HCT116 (cell line): Measurements from ENCODE around the gene CFAP119. TPM values are rescaled to one million over a fixed set of nuclear protein-coding genes. Genes with fewer than 3 reads are reported as not detected.

ENCODE experiments used
- ATAC-seq: fragments of 200-7000 bp; cut with Tn5 transposase; 2 replicates; pipeline ENCODE4 v1.9.1; 2020; ENCODE audit warnings: mild to moderate bottlenecking, moderate library complexity
- BruUV-seq: library from RNA; stranded (reverse); fragments of 400-500 nt; replicated peaks from 2 replicates; lab custom pipeline; 2021; lab: Mats Ljungman, UMichigan
- CTCF ChIA-PET: fragments of 300-600 bp; sonication (Branson Sonifier 250); formaldehyde crosslinking; loops from one replicate; lab custom pipeline; 2021; ENCODE audit warnings: antibody characterized with exemption; lab: Charles Lee
- POLR2A ChIA-PET: fragments of 300-600, 350-600 bp; sonication (Branson Sonifier 250); formaldehyde crosslinking; loops from one replicate; lab custom pipeline; 2021; ENCODE audit warnings: antibody characterized with exemption; lab: Charles Lee
- RAD21 ChIA-PET, 2 experiments: fragments of 300-600 bp; sonication (Branson Sonifier 250); formaldehyde crosslinking; loops; one replicate each; lab custom pipeline; 2023; ENCODE audit warnings: low total read pairs in 2 of 2; ENCODE audit not compliant: uncharacterized antibody in 2 of 2, unreplicated experiment in 2 of 2, low non-redundant PET in 1 of 2; lab: Charles Lee
- DNase-seq: peaks from one replicate; pipeline ENCODE4 v3.0.0-alpha.2; 2010; ENCODE audit warnings: low read depth, low spot score
- H2AFZ ChIP-seq: fragments of 200-600 bp; shearing (Covaris generic), sonication (generic); 2 replicates; pipeline ENCODE4 v1.6.1; 2017; ENCODE audit warnings: low read depth, mixed run types, mixed read lengths, antibody characterized with exemption, low read length; ENCODE audit not compliant: poor library complexity, severe bottlenecking
- H3K27ac ChIP-seq: 2 replicates; pipeline ENCODE4 v1.5.1; 2012; ENCODE audit warnings: low read depth, low read length
- H3K27me3 ChIP-seq: fragments of 200-600 bp; sonication (generic); 2 replicates; pipeline ENCODE4 v1.6.1; 2016; ENCODE audit warnings: mixed run types, low read length, mixed read lengths; ENCODE audit not compliant: insufficient read depth
- H3K36me3 ChIP-seq, 2 experiments: fragments of 200-500 bp in 1 of 2; fragments of 200-600 bp in 1 of 2; sonication (Bioruptor generic) in 1 of 2; sonication (generic) in 1 of 2; 2 replicates each; pipeline versions ENCODE4 v1.5.1 to v1.6.1; 2014 to 2016; ENCODE audit warnings: low read length in 2 of 2, inconsistent platforms in 1 of 2, mixed read lengths in 1 of 2, mixed run types in 1 of 2; ENCODE audit not compliant: insufficient read depth in 2 of 2, control insufficient read depth in 1 of 2
- H3K4me1 ChIP-seq, 2 experiments: fragments of 200-600 bp in 1 of 2; sonication (generic) in 1 of 2; 2 replicates each; pipeline versions ENCODE4 v1.5.1 to v1.6.1; 2012 to 2017; ENCODE audit warnings: low read length in 2 of 2, inconsistent platforms in 1 of 2, mild to moderate bottlenecking in 1 of 2, mixed read lengths in 1 of 2, mixed run types in 1 of 2, moderate library complexity in 1 of 2; ENCODE audit not compliant: insufficient read depth in 2 of 2, control insufficient read depth in 1 of 2
- H3K4me2 ChIP-seq: fragments of 200-600 bp; sonication (generic); 2 replicates; pipeline ENCODE4 v1.6.1; 2017; ENCODE audit warnings: mixed run types, low read length, mixed read lengths
- H3K4me3 ChIP-seq, 2 experiments: fragments of 200-600 bp in 1 of 2; sonication (generic) in 1 of 2; replicated peaks in 1 of 2; 2 replicates each; pipeline ENCODE4 v1.5.1; 2011 to 2016; ENCODE audit warnings: low read length in 2 of 2, control low read depth in 1 of 2, low read depth in 1 of 2, mild to moderate bottlenecking in 1 of 2, mixed read lengths in 1 of 2, mixed run types in 1 of 2
- H3K79me2 ChIP-seq: fragments of 200-600 bp; sonication (generic); 2 replicates; pipeline ENCODE4 v1.6.1; 2017; ENCODE audit warnings: mild to moderate bottlenecking, mixed run types, low read length, moderate library complexity, mixed read lengths; ENCODE audit not compliant: insufficient read depth
- H3K9ac ChIP-seq: fragments of 200-600 bp; sonication (generic); 2 replicates; pipeline ENCODE4 v1.6.1; 2016; ENCODE audit warnings: low read length, mixed read lengths
- H3K9me2 ChIP-seq: fragments of 200-600 bp; sonication (generic), shearing (Covaris generic); 2 replicates; pipeline ENCODE4 v1.6.1; 2017; ENCODE audit warnings: mixed run types, mild to moderate bottlenecking, moderate library complexity; ENCODE audit not compliant: insufficient read depth
- H3K9me3 ChIP-seq, 2 experiments: fragments of 200-500 bp in 1 of 2; fragments of 200-600 bp in 1 of 2; sonication (Bioruptor generic) in 1 of 2; sonication (generic) in 1 of 2; 2 replicates each; pipeline ENCODE4 v1.6.1; 2014 to 2017; ENCODE audit warnings: low read length in 2 of 2, mixed read lengths in 2 of 2, inconsistent platforms in 1 of 2, low read depth in 1 of 2, mild to moderate bottlenecking in 1 of 2, mixed run types in 1 of 2, moderate library complexity in 1 of 2; ENCODE audit not compliant: control insufficient read depth in 1 of 2, insufficient read depth in 1 of 2
- H4K20me1 ChIP-seq: fragments of 200-600 bp; sonication (generic), shearing (Covaris generic); 2 replicates; pipeline ENCODE4 v1.6.1; 2017; ENCODE audit warnings: mixed run types, mild to moderate bottlenecking, moderate library complexity; ENCODE audit not compliant: insufficient read depth
- CTCF ChIP-seq, 3 experiments: fragments of 200-600 bp in 1 of 3; sonication (generic) in 1 of 3; IDR thresholded peaks in 2 of 3; conservative IDR thresholded peaks in 1 of 3; 2 replicates each; pipeline ENCODE4 v1.5.1; 2012 to 2017; ENCODE audit warnings: low read depth in 2 of 3, low read length in 2 of 3, antibody characterized with exemption in 1 of 3, borderline replicate concordance in 1 of 3, control low read depth in 1 of 3, mild to moderate bottlenecking in 1 of 3, mixed read lengths in 1 of 3, mixed run types in 1 of 3, moderate library complexity in 1 of 3; ENCODE audit not compliant: insufficient read depth in 1 of 3
- MAX ChIP-seq: IDR thresholded peaks from 2 replicates; pipeline ENCODE4 v1.6.1; 2012
- RAD21 ChIP-seq: IDR thresholded peaks from 2 replicates; pipeline ENCODE4 v1.6.1; 2012; ENCODE audit warnings: low read depth, mild to moderate bottlenecking
- ZFX ChIP-seq: fragments of 450-650 bp; IDR thresholded peaks from 2 replicates; pipeline ENCODE4 v1.6.1; 2017
- intact Hi-C: fragments of 100-400 bp; cut with micrococcal nuclease; formaldehyde crosslinking; loops from 2 replicates; pipeline ENCODE4 v1.10.0; 2022
- total RNA-seq: library from RNA; stranded (reverse); gene quantifications from one replicate; pipeline ENCODE4 v1.2.1, GENCODE V29; 2021; ENCODE audit not compliant: unreplicated experiment

CFAP119 gene
- total RNA-seq, 1 experiment from 2014 or later = 12.6 TPM

GRCh38 chr16:30762991-30763725 is 1.3 kb upstream of the CFAP119 start:
- POLR2A ChIA-PET = no interaction called here
- Histone ChIP-seq H3K9me3 (no peaks in the 10 kb centered on the region), H3K27ac (peak overlapping the region; percentile 75), H3K36me3 (peaks cover 42 to 46% of the 10 kb centered on the region in 2 experiments), H3K4me3 (peak overlapping the region; percentile 86 to 95), H3K4me2 (peak overlapping the region; percentile 91), H3K9me2 (no peaks in the 10 kb centered on the region), H3K79me2 (peaks cover 36% of the 10 kb centered on the region), H3K9ac (peak overlapping the region; percentile 82), H3K4me1 (peaks cover 14 to 24% of the 10 kb centered on the region in 2 experiments; a peak in 3 of 4 replicates), H4K20me1 (no peaks in the 10 kb centered on the region), H3K27me3 (no peaks in the 10 kb centered on the region), H2AFZ (no peak overlapping the region)
- DNase-seq (no peak), ATAC-seq (no peak)
- RAD21 ChIA-PET = no interaction called here
- intact Hi-C loops = no loop called here
- no TSS peak for BruUV-seq
- CTCF ChIA-PET = no interaction called here
- TF ChIP-seq RAD21 = no peak
- TF ChIP-seq MAX = no peak

- ChIA-PET CTCF (no interaction called here), RAD21 (no interaction called here), POLR2A (no interaction called here)
- Histone ChIP-seq H3K4me3 (peak overlapping the region; percentile 86 to 95), H4K20me1 (no peaks in the 10 kb centered on the region), H2AFZ (no peak overlapping the region), H3K4me1 (peaks cover 14 to 24% of the 10 kb centered on the region in 2 experiments; a peak in 3 of 4 replicates), H3K9me3 (no peaks in the 10 kb centered on the region), H3K36me3 (peaks cover 28 to 32% of the 10 kb centered on the region in 2 experiments), H3K4me2 (peak overlapping the region; percentile 91), H3K27ac (peak overlapping the region; percentile 75), H3K79me2 (peaks cover 34% of the 10 kb centered on the region), H3K27me3 (no peaks in the 10 kb centered on the region), H3K9ac (peak overlapping the region; percentile 82), H3K9me2 (no peaks in the 10 kb centered on the region)
- ATAC-seq = peak; percentile 57
- intact Hi-C loops = no loop called here
- no peak for DNase-seq
- BruUV-seq = TSS peak; percentile 68
- TF ChIP-seq ZFX (peak; percentile 48; the same call in 1 of the 2 replicates), CTCF (IDR thresholded peaks at IDR 0.05 in 2 of 3, conservative IDR thresholded peaks at IDR 0.05 in 1 of 3; ENCODE audit: borderline replicate concordance in 1 of 3, insufficient read depth in 1 of 3, low read depth in 2 of 3, low read length in 2 of 3) (no peak)
Observed at GRCh38 chr16:30761427-30761927, 385 bp downstream of the CFAP119 start.
